Islet of Langerhans (tissue), 1 donor: ENCODE results near the gene UBE2O.
"Not testable (repeated sequence)": the region's sequence is repeated elsewhere in the genome, so short reads cannot be mapped to it uniquely, and the experiment has no call there.

Experiments
- FAIRE-seq: peaks from one replicate; lab custom pipeline; 2011; peaks lifted over from hg19 to GRCh38; lab: Jason Lieb, UNC

The UBE2O gene

GRCh38 chr17:76370261-76370993 lies 82.5 kb downstream of the UBE2O start:
- no peak for FAIRE-seq

GRCh38 chr17:76369804-76370203 lies 83.1 kb downstream of the UBE2O start:
- no peak for FAIRE-seq

- FAIRE-seq = no peak
Observed at GRCh38 chr17:76369379-76369778, 83.6 kb downstream of the UBE2O start.

- no peak for FAIRE-seq
Observed at GRCh38 chr17:76368545-76368944, 84.4 kb downstream of the UBE2O start.

- FAIRE-seq = no peak
Observed at GRCh38 chr17:76367642-76368041, 85.3 kb downstream of the UBE2O start.

GRCh38 chr17:76366247-76366646 lies 86.7 kb downstream of the UBE2O start:
- FAIRE-seq = no peak

- FAIRE-seq = no peak
Observed at GRCh38 chr17:76365256-76365903, 87.6 kb downstream of the UBE2O start.

- FAIRE-seq = no peak
Observed at GRCh38 chr17:76363107-76363842, 89.7 kb downstream of the UBE2O start.

- no peak for FAIRE-seq
Observed at GRCh38 chr17:76360461-76360860, 92.5 kb downstream of the UBE2O start.

- not testable (repeated sequence) for FAIRE-seq
Observed at GRCh38 chr17:76359776-76360175, 93.2 kb downstream of the UBE2O start.

- FAIRE-seq = no peak
Observed at GRCh38 chr17:76359375-76359774, 93.6 kb downstream of the UBE2O start.

- FAIRE-seq = no peak
Observed at GRCh38 chr17:76357597-76358158, 95.3 kb downstream of the UBE2O start.

- FAIRE-seq = no peak
Observed at GRCh38 chr17:76356803-76357456, 96.0 kb downstream of the UBE2O start.

GRCh38 chr17:76354747-76355310 lies 98.1 kb downstream of the UBE2O start:
- no peak for FAIRE-seq

- FAIRE-seq = no peak
Observed at GRCh38 chr17:76354317-76354729, 98.6 kb downstream of the UBE2O start.

- FAIRE-seq = no peak
Observed at GRCh38 chr17:76353599-76354316, 99.2 kb downstream of the UBE2O start, which contains the start of gene PRPSAP1. Gene PRPSAP1 (minus strand): TSS chr17:76353916. CDS start chr17:76353703, 213 bp downstream.

- no peak for FAIRE-seq
Observed at GRCh38 chr17:76353004-76353598, 99.9 kb downstream of the UBE2O start.

- no peak for FAIRE-seq
Observed at GRCh38 chr17:76351526-76352071, 101.4 kb downstream of the UBE2O start.

- FAIRE-seq = no peak
Observed at GRCh38 chr17:76350463-76350862, 102.5 kb downstream of the UBE2O start.

- FAIRE-seq = not testable (repeated sequence)
Observed at GRCh38 chr17:76346936-76347335, 106.0 kb downstream of the UBE2O start.
